Stimulated activated CD4-positive, alpha-beta T cell treated with anti-CD3 and anti-CD28 coated beads, TNF-alpha, amount 100 ng/mL, for 4 hours (primary cell): Measurements from ENCODE around the gene TMIE.

Experiments
- DNase-seq, 3 experiments: peaks; one replicate each; pipeline ENCODE4 v3.0.0-alpha.2; 2020; ENCODE audit warnings: low read depth in 3 of 3

Gene TMIE

DNA sequence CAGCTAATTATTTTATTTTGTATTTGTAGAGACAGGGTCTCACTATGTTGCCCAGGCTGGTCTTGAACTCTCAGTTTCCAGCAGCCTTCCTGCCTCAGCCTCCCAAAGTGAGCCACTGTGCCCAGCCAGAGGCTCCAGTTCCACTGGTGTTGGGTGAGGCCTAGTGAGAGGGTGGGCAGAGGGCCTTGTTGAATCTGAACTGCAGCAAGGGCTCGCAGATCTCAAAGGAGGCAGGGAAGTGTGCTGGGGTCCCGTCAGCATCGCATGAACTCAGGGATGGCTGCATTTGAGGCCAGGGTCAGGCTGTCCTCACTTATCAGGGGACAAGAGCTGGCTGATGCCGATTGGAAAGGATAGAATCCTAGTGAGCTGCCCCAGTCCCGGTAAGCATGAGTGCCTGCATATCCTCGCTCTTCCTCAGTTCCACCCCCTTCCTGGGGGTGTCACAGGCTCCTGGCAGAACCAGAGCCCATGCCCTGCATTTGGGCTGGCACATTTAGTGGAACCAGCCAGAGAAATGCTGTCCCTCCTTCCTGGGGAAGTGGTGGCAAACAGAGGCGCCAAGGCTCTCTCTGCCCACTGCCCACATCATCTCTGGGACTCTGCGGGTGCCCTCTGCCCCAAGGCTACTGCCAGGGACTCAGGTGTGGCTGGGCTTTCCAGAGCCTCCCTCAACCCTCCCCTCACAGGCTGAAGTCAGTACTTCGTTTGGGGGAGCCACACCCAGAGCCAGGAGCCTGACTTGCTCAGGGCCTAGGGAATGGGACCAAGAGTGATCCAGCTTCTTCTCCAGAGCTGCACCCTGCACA, 31.8 kb upstream of the TMIE start:
- no peak for DNase-seq

DNA sequence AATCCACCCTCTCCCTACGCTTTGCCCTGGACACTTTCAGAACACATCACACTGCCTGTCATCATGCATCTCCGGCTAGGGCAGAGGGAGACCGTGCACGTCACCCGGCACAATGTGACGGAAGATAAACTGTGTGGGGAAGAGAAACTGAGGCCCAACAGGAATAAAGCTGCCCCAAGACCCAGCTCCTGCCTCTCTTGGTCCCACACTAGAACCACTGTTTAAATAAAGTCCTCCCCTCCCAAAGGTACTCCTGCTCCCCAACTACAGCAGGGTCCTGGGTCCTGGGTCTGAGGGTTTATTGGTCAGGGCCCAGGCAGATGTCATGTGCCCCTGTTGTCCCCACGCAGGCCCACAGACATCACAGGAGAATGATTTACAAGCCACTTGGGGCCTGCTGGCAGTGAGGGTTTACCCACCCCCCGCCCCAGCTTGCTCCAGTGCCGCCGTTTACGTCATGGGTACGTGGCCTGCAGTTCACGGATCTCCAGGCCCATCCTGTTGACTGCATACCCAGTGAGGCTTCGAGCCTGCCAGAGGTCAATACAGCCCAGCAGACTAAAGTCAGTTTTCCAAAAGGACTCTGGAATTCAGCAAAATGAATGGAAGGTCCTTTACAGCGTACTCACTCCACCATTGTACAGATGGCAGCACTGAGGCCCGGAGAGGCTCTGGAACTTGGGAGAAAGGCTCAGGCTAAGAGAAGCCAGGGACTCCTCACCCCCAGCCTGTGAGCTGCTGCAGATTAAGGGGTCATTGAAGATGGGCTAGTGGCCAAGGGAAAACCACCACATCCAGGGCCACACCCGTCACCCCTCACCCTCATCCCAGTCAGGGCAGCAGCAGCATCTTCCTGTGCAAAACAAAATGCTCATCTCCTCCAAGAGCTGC, 30.9 kb upstream of the TMIE start:
- no peak for DNase-seq

DNA sequence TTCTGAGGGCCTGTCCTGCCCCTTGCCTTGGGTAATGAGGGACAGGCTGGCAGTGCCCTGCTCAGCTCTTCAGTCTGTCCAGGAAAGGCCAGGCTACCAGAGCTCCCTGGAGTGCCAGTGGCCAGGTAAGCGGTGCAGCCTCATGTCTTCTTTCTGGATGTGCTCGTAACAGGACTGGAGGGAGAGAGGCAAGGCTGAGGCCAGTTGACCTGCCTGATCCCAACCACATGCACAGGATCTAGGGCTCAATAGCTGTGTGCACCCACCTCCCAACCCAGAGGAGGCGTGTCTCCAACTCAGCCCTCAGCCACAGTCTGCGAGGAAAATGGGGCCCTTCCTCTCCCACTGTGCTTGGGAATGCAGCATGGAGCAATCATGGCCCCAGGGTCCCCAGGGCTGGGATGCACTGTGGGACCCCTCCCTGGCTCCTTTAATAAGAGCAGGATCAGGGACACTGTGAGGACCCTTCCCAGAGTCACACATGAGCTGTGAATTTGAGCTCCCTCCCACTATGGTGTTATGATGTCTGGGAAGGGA, 30.2 kb upstream of the TMIE start:
- no peak for DNase-seq

DNA sequence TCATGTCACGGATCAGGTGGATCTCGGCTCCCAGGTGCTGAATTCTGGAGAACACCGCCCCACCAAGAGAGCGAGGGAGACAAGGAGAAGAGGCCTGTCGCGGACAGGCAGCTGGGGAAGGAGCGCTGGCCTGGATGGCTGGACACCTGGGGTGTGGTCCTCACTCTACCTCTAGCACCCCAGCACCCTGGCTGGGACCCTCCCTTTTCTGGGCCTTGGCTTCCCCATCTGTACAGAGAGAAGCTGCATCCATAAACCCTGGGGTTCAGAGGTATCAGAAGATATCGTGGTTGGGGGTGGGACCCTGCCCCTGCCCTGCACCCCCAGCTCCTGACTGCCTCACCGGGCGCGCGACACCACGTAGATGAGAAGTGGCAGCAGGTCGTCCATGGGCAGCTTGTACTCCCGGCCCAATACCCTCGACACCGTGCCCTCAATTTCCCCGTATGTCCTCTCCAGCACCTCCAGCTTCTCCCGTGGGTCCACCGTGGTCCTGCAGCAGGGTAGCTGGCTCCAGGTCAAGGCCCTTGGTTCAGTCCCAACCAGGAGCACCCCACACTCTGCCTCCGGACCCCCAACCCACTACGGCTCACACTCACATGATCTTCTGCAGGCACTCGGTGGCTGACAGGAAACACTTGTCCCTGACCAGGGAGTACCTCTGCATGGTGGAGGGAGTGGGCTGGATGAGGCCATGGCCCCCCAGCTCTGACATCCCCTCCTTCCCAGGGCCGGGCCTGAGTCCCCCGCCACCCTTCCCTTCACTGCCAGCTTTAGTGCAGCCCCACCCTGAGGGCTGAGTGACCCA, 29.4 kb upstream of the TMIE start:
- no peak for DNase-seq

DNA sequence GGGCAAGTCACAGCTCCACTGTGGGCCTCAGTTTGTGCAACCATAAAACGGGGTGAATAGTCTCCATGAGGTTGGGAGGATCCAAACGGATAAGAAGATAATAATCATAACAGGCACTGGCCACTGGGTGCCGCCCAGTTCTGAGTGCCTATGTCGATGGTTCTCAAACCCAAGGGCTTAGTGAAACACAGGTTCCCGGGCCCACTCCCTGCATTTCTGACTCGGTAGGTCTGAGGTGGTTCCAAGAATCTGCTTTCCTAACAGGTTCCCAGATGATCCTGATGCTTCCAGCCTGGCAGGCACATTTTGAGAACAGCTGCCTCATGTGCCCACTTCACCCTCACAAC, 28.9 kb upstream of the TMIE start:
- no peak for DNase-seq

DNA sequence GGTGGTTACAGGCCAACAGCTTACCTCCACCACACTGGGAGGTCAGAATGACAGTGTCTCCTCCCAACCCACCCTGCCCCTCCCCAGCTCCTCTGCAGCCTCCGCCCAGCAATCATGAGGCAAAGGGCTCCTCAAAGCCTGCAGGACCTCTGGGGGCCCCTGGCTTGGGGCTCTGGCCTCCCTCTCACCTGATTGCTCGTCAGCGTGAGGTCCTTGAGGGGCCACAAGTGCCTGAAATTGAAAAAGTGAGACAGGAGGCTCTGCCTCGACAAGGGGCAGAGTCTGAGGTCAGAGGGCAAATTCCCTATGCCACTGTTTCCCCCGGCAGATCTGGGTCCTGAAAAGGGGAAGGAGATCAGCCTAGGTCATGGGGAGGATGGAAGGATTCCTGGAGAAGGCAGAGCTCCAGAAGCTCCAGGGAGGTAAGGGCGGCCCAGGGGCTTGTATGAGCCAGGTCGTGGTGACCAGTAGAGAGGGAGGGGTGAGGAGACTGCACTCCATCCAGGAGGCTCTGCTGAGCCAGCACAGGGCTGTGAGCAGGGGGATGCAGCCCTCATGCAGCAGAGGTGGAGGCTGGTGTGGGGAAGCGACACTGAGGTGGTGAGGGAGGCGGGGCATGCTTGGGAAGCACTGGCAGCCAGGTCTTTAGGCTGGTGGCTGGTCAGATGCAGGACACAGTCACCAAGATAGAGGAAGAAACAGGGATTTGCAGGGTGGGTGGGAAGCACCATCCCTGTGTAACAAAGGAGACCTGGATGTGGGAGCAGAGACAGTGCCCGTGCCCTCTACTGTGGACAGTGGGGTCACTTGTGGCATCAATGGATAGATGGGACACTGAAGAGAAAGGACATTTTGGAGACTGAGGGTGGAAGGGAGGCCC, 27.8 kb upstream of the TMIE start:
- no peak for DNase-seq

DNA sequence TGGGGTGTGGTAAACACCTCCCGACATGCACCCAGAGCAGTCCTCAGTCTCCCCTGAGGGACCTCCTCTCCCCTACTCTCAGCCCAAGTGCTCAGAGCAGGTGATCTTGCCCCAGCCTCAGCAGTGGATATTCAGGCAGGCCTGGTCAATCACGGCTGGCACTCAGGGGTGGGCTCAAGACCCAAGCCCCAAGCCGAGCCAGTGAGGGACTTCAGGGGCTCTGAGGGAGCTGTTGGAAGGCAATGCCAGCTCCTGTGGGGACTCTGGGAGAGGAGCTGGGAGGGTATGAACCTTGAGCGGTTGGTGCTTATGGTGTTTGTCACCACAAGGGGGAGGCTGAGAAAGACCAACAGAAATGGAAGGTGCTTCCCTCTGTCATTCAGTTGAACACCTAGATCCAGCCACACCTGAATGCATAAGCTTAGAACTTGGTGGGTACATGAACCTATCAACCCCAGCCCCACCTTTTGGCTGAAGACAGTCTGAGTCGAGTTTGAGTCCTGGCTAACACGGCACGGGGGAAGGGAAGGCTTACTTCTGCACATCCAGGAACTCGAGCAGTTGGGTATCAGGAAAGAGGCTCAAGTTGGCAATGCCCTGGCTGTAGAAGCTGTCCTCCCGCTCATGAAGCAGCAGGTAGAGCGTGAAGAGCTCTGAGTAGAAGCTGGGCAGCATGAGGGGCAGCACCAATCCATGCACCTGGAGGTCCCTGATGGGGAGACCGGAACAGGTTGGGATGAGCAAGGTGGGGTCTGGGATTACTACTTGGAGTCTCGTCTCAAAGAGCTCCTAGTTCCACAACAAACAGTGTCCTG, 27.0 kb upstream of the TMIE start:
- DNase-seq, result no peak

DNA sequence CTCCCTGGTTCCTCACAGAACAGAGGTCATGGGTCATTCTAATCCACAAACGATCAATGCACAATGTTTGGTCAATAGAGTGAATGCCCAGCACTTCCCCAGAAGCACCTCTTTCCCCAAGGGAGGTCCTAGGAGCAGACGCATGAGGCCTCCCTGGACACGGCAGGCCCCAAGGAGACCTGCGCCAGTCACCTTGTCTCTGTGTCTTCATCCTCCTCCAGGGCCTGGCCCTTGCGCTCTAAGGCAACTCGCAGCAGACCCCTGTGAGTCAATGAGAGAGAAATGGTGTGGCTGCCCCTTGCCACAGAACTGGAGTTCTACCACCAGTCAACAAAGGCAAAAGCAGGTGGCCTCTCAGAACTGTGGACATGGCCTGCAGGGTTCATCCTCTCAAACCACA, 25.8 kb upstream of the TMIE start:
- no peak for DNase-seq

DNA sequence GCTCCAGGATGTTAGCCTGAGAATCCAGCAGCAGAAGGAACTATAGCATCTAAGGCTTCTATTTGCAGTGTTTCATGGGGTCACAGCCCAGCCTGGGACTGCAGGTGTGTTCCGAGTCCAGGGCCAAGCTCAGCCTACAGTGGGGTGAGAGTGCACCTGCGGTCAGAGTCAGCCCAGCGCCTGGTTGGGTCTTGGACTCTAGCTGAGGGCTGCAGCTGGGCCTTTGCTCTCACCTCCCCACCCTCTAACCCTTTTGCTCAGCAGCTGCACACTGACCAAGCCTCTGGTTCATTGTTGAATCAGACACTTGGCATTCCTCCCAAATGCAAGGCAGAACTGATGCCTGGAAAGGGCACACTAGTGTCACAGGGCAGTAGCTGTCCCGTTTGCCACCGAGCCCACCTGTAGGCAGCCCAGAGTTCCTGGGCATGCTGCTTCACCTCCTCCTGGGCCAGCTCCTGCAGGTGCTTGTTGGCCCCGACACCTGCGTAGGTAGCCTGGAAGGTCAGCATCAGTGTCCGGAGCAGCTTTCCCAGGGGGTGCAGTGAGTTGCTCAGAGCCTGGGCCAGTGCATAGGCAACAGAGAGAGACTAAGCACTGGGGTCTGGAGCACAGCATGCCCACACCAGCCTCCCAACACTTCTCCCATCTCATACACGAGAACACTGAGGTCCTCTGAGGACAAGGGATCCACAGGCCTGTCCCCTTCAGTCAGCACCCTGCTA, 25.2 kb upstream of the TMIE start:
- no peak for DNase-seq

DNA sequence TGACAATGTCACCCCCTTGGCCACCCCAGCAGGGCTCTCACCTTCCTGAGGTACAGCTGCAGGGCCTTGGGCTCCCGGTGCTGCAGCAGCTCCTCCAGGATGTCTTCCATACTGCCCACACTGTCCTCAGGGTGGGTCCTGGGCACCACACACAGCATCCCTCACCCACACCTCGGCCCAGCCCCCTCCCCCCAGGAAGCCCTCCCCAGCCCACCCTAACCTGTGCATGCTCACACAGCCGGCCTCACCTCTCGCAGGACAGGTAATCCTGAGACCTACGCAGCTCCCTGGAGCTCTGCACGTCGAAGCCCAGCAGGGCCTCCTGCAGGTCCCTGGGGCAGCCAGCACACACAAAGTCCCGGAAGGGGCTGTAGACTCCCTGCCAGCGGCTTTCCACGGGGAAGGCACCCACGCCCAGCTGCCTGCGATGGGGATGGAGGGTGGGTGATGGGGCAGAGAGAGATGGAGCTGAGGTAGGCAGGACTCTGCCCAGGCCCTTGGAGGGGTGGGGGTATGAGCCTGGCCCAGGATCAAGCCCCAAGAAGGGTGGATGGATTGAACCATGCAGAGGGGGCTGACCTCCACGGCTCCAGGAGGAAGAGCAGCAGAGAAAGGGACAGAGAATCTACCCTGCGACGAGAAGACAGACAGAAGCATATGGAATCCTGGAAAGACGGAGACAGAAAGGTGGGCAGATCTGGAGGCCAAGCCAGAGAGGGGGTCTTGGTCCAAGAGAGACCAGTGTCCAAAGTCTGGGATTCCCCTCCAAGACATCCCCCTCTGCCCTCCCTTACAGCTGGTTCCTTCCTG, 24.4 kb upstream of the TMIE start:
- DNase-seq, result no peak

DNA sequence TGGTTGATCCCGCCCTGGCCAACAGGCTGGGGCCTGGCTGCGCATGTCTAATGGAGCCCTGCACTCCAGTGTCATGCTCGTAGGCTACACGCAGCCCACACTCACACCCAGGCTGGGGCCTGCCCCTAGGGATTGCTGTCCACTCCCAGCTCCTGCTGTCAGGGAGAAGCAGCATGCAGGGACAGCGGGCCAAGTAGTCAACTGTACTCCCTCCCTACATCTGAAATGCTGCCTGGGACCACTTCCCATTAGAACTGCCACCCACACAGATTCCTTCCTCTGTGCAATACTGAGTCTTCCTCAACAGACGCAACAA, 23.8 kb upstream of the TMIE start:
- no peak for DNase-seq

DNA sequence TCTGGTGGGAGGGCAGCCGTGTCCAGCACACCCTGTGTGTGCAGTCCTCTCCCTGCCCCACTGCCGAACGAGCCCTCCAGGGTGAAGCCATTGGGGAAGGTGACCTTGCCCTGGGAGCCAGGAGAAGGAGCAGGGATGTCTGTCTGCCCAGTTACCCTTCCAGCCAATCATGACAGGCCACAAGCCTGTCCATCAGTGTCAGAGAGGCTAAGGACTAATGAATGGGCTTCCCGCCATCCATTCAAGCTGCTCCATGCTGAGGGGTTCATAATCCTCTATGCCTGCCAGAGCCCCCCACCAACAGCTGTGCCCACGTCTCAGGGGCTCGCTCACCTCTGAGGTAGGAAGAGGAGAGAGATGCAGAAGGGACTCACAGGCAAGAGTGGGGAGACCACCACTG, 22.9 kb upstream of the TMIE start:
- DNase-seq, result no peak

DNA sequence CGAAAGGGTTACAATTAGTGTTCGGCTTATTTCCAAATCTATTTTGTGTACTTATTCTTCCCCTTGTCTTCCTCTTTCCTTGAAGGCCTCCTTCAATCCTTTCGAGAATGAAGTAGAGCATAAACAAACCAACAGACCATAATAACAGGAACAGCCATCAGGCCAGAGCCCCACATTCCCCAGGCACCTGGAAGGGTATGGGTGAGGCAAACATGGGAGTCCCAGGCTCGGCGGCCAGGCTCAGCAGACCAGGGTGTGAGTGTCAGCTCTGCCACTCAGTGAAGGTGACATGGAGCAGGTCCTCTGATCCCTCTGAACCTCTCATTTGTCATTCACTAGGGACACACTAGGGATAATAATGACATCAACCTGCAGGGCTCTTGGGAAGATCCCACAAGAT, 21.5 kb upstream of the TMIE start:
- no peak for DNase-seq

DNA sequence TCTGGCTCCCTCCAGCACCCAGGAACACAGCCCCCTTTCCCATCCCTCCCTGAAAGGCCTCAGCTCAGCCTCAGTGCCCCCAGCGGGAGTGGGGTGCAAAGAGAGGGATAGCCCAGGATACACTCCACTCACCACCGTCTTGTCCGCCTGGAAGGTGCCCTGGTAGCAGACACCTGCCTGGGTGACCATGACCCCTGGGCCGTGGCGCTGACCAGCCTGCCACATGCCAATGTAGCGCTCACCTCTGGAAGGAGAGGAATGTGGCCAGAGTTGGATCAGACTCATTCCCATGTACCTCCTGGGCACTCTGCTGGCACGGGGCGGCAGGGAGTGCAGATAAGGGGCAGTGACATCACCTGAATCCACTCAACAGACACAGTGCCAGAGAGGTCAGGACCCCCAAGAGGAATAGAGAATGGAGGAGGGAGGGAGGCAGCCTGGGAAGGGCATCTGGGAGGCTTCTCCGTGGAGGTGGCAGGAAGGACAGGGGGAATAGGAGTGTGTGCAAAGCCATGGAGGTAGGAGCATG, 20.8 kb upstream of the TMIE start:
- DNase-seq, result no peak

DNA sequence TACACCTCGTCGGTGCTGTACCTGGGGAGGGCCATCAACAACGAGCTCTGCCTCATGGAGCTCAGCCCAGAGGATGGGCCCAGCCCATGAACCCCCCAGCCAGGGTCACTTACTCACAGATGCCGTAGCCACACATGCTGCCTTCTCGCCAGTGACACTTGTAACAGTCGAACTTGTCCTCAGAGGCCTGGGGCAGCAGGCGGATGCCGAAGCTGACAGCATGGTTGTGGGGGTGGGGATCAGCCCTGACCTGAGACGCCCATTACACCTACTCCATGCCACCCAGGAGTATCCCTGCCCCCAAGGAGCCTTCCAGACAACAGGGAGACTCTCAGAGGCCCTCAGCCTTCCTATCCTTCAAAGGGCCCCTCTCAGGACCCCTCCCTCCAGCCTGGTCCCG, 19.8 kb upstream of the TMIE start:
- no peak for DNase-seq

DNA sequence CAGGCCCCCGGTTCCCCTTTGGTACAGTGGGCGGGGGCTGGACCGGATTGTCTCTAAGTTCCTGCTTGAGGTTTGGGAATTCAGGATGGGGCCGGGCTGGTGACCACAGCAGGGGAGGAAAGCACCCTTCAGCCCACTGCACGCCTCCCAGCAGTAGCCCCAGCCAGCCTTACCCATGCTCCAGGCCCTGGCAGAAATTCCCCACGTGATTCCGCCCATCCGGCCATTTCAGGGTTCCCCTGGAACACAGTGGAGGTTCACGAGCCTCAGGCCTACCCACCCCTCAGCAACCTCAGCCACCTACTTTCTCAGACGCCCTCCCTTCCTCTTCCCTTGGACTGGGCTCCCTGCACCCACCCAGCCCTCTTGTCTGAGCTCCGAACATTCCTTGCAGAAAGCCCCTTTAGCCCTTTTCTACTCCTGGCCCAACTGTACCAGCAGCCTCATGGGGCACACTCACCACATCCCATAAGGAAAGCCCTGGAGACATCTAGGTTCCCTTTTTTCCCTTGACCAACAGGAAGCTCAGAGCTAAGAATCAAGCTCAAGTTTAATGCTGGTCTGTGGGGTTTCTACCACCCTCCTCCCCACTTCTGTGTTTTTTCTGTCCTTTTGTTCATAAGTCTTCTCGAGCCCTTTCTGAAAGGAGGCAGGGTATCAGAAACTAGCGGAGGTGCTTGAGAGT, 19.2 kb upstream of the TMIE start:
- no peak for DNase-seq

DNA sequence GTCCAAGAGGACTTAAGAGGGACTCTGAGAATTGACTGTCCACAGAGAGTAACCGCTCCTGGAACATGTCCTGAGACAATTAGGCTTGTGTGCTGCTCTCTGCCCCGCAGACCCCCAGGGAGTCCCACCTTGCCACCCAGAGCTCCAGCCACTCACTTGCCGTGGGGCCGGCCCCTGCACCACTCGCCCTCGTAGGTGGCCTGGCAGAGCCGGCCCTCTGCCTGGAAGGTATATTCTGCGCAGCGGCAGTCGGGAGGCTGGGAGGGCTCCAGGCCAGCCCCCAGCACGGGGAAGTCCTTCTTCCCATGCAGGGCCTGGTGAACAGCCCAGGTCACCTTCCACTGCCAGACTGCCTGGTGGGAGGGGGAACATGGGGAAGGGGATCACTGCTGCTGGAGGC, 18.2 kb upstream of the TMIE start:
- no peak for DNase-seq

DNA sequence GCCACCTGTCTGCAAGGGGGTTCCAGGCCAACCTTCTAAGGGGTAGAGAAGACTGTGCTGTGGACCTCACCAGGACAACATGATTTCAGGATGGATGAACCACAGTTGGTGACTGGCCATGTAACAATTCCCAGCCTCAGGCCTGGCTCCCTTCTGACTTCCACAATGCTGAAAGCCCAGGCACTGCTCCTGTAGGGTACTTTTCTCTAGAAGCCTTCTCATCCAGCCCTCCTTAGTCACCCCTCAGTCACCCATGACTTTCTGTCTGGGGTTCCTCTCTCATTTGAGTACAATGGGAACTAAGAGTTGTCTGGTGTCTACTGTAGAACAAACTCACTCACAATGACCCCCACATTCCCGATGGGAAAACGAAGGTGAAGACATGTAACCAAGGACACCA, 16.3 kb upstream of the TMIE start:
- no peak for DNase-seq
